Prostate gland (tissue), 2 donors: ENCODE measurements around the gene B4GALNT2.

Experiments used
- POLR2A ChIP-seq: fragments of 450-650 bp; IDR thresholded peaks from one replicate; pipeline ENCODE4 v1.6.1; 2016; ENCODE audit warnings: antibody characterized with exemption, mild to moderate bottlenecking
- POLR2AphosphoS5 ChIP-seq: sonication (generic); formaldehyde crosslinking; IDR thresholded peaks from one replicate; pipeline ENCODE4 v1.6.1; 2017; ENCODE audit warnings: antibody characterized with exemption
- TF ChIP-seq, protein P1 (sequence below), 4 experiments: fragments of 200-600 bp in 2 of 4; fragments of 450-650 bp in 2 of 4; sonication (generic) in 2 of 4; IDR thresholded peaks; 1 replicate in 3 of 4; 2 replicates in 1 of 4; pipeline ENCODE4 v1.5.1; 2016 to 2019; ENCODE audit warnings: antibody characterized with exemption in 4 of 4, mild to moderate bottlenecking in 2 of 4, moderate library complexity in 2 of 4

DNA sequence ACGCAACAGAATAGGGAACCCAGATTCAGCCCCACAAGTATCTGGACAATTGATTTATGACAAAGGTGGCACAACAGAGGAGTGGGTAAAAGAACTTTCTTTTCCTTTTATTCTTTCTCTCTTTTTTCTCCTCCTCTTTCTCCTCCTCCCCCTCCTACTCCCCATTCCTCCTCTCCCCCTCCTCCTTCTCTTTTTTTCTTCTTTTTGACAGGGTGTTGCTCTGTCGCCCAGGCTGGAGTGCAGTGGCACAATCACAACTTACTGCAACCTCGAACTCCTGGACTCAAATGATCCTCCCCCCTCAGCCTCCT lies 61.7 kb downstream of the B4GALNT2 start:
- TF ChIP-seq POLR2A (no peak), POLR2AphosphoS5 (no peak)
- TF ChIP-seq, protein P1, sequence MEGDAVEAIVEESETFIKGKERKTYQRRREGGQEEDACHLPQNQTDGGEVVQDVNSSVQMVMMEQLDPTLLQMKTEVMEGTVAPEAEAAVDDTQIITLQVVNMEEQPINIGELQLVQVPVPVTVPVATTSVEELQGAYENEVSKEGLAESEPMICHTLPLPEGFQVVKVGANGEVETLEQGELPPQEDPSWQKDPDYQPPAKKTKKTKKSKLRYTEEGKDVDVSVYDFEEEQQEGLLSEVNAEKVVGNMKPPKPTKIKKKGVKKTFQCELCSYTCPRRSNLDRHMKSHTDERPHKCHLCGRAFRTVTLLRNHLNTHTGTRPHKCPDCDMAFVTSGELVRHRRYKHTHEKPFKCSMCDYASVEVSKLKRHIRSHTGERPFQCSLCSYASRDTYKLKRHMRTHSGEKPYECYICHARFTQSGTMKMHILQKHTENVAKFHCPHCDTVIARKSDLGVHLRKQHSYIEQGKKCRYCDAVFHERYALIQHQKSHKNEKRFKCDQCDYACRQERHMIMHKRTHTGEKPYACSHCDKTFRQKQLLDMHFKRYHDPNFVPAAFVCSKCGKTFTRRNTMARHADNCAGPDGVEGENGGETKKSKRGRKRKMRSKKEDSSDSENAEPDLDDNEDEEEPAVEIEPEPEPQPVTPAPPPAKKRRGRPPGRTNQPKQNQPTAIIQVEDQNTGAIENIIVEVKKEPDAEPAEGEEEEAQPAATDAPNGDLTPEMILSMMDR (IDR thresholded peaks at IDR 0.05), result no peak
